ENCODE results near the gene TMEM187. TPM values are rescaled to one million over a fixed set of nuclear protein-coding genes. Genes with fewer than 3 reads are reported as not detected.
A peak's percentile ranks its signal among the peaks of the same experiment; 100 is the strongest.

The TMEM187 gene
- total RNA-seq, 1 donor from 2014 or later: 8.6 TPM

- Histone ChIP-seq H3K27ac (ENCODE audit: low read depth, low read length) (no peak overlapping the region), H3K27me3 (ENCODE audit: insufficient read depth, low read length) (no peaks in the 10 kb centered on the region), H4K20me1 (ENCODE audit: insufficient read depth, low read length) (no peaks in the 10 kb centered on the region), H3K79me2 (ENCODE audit: insufficient read depth, low read length) (peaks cover 7% of the 10 kb centered on the region), H3K4me2 (ENCODE audit: low read length) (no peak overlapping the region), H2AFZ (ENCODE audit: low read depth, low read length) (no peak overlapping the region), H3K4me1 (ENCODE audit: insufficient read depth, low read length) (peaks cover 4% of the 10 kb centered on the region), H3K9ac (ENCODE audit: low read length) (no peak overlapping the region), H3K9me3 (ENCODE audit: insufficient read depth, low read depth, low read length) (no peaks in the 10 kb centered on the region), H3K4me3 (ENCODE audit: insufficient read depth, low read depth, low read length) (no peak overlapping the region), H3K36me3 (ENCODE audit: insufficient read depth, low read length) (peaks cover 3% of the 10 kb centered on the region)
- TF ChIP-seq CTCF (IDR thresholded peaks at IDR 0.05; ENCODE audit: insufficient read depth, low read depth, low read length) (no peak), EZH2 (IDR thresholded peaks at IDR 0.05; ENCODE audit: insufficient read depth, low read length) (no peak)
- Mint-ChIP-seq H3K4me1 (ENCODE audit: low read depth, unreplicated experiment) (peaks cover 5% of the 10 kb centered on the region), H3K36me3 (ENCODE audit: low read depth, unreplicated experiment) (peaks cover 2% of the 10 kb centered on the region), H3K4me3 (ENCODE audit: unreplicated experiment) (no peak overlapping the region), H3K9me3 (ENCODE audit: unreplicated experiment) (no peaks in the 10 kb centered on the region), H3K27me3 (ENCODE audit: low read depth, unreplicated experiment) (no peaks in the 10 kb centered on the region), H3K27ac (ENCODE audit: unreplicated experiment) (no peak overlapping the region)
- FAIRE-seq (no peak), DNase-seq (ENCODE audit: low read depth) (no peak)
Observed at GRCh38 chrX:153951683-153952372, 20.7 kb upstream of the TMEM187 start.

GRCh38 chrX:153952373-153953026 lies 20.1 kb upstream of the TMEM187 start:
- H3K27me3 ChIP-seq (ENCODE audit: insufficient read depth, low read length): no peaks in the 10 kb centered on the region
- peaks cover 4% of the 10 kb centered on the region for H3K4me1 ChIP-seq (ENCODE audit: insufficient read depth, low read length)
- H3K4me3 ChIP-seq (ENCODE audit: insufficient read depth, low read depth, low read length): no peak overlapping the region
- Mint-ChIP-seq H3K4me1 (ENCODE audit: low read depth, unreplicated experiment) (peaks cover 3% of the 10 kb centered on the region), H3K9me3 (ENCODE audit: unreplicated experiment) (no peaks in the 10 kb centered on the region), H3K27ac (ENCODE audit: unreplicated experiment) (no peak overlapping the region), H3K4me3 (ENCODE audit: unreplicated experiment) (no peak overlapping the region), H3K27me3 (ENCODE audit: low read depth, unreplicated experiment) (no peaks in the 10 kb centered on the region), H3K36me3 (ENCODE audit: low read depth, unreplicated experiment) (peaks cover 3% of the 10 kb centered on the region)
- FAIRE-seq (no peak), DNase-seq (ENCODE audit: low read depth) (no peak)
- H3K36me3 ChIP-seq (ENCODE audit: insufficient read depth, low read length): peaks cover 3% of the 10 kb centered on the region
- H3K4me2 ChIP-seq (ENCODE audit: low read length): no peak overlapping the region
- no peaks in the 10 kb centered on the region for H3K9me3 ChIP-seq (ENCODE audit: insufficient read depth, low read depth, low read length)
- H4K20me1 ChIP-seq (ENCODE audit: insufficient read depth, low read length): no peaks in the 10 kb centered on the region
- TF ChIP-seq CTCF (IDR thresholded peaks at IDR 0.05; ENCODE audit: insufficient read depth, low read depth, low read length) (no peak), EZH2 (IDR thresholded peaks at IDR 0.05; ENCODE audit: insufficient read depth, low read length) (no peak)
- no peak overlapping the region for H2AFZ ChIP-seq (ENCODE audit: low read depth, low read length)
- no peak overlapping the region for H3K27ac ChIP-seq (ENCODE audit: low read depth, low read length)
- peak overlapping the region; percentile 35 for H3K9ac ChIP-seq (ENCODE audit: low read length)
- peaks cover 7% of the 10 kb centered on the region for H3K79me2 ChIP-seq (ENCODE audit: insufficient read depth, low read length)
